C4-2B (cell line): Measurements from ENCODE around the gene ZSWIM1.

Experiments
- ZFX ChIP-seq: fragments of 450-650 bp; IDR thresholded peaks from 2 replicates; pipeline ENCODE4 v1.6.1; 2017
- TF ChIP-seq, protein P1 (sequence below): fragments of 450-650 bp; conservative IDR thresholded peaks from 2 replicates; pipeline ENCODE4 v1.5.1; 2017; ENCODE audit warnings: mild to moderate bottlenecking

DNA sequence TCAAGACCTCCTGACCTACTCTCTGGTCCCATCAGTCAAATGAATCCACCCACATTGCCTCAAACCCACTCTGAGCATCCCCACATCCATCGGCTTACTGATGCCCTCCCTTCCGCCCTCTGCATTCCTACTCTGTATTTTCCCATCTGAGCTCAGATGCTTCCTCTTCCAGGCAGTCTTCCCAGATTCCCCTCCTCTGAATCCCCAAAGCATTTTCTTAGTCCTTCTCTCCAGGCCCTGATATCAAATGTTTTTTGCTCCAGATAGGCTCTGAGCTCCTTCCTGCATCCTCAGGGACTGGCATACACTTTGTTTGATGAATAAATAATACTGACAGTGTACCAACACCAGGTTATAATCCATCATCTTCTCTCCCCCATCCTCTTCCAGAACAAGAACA lies 27.1 kb downstream of the ZSWIM1 start:
- TF ChIP-seq, protein P1, sequence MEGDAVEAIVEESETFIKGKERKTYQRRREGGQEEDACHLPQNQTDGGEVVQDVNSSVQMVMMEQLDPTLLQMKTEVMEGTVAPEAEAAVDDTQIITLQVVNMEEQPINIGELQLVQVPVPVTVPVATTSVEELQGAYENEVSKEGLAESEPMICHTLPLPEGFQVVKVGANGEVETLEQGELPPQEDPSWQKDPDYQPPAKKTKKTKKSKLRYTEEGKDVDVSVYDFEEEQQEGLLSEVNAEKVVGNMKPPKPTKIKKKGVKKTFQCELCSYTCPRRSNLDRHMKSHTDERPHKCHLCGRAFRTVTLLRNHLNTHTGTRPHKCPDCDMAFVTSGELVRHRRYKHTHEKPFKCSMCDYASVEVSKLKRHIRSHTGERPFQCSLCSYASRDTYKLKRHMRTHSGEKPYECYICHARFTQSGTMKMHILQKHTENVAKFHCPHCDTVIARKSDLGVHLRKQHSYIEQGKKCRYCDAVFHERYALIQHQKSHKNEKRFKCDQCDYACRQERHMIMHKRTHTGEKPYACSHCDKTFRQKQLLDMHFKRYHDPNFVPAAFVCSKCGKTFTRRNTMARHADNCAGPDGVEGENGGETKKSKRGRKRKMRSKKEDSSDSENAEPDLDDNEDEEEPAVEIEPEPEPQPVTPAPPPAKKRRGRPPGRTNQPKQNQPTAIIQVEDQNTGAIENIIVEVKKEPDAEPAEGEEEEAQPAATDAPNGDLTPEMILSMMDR, result no peak
- no peak for TF ChIP-seq ZFX
